Activated CD4-positive, alpha-beta T cell treated with anti-CD3 and anti-CD28 coated beads, Interleukin-2, Interleukin-4, amounts not matched to agents 100 ng/mL and 50 ng/mL, durations not matched to agents 16 hours and 8 hours (primary cell): ENCODE results near the gene STYXL2.

Experiments
- DNase-seq: peaks from one replicate; pipeline ENCODE4 v3.0.0-alpha.2; 2020; ENCODE audit warnings: low spot score

The STYXL2 gene

DNA sequence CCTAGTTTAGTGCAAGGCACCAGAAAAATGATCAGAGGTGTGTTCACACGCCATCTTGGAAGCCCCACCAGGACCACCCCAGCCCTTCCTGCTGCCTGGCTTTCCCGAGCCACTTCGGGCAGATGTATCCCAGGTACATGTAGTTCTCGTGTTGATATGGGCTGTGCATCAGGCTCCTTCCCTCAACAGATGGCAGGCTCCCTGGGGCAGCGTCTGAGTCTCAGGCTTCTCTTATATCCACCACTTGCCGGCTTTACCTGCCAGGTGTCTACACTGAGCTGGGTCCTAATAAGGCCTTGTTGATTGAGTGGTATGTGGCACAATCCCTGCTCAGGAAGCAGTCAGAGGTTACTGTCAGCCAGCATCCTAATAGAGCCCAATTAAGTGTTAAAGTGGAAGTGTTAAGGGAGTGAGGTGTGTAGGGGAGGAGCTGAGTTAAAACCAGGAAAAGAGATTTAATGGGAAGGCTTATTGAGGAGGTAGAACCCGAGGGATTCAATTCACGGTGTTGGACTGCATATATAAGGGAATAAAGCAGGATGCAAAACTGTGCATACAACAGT lies 12.2 kb upstream of the STYXL2 start:
- no peak for DNase-seq

DNA sequence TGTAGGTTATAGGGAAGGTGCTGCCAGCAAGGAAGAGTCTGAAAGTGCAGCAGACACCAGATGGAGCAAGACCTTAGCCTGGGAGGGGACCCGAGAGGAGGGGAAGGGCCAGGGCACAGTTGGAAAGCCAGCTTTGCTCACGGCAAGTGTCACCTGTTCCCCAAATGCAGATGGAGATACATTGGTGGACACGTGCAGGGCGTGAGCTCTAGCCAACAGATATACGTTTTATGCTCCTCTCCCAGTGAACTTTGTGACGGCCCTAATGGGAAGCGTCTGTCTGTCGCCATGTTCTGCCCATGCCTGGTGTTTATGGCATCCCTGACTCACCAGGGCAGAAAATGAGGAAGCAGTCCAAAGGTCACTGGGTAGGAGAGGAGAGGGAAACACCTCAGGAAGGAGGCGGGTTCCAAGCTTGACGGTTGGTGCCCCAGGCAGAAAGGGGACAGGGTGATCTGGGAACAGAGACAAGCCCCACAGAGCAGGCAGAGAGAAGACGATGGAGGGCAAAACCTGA lies 11.3 kb upstream of the STYXL2 start:
- DNase-seq, result no peak

DNA sequence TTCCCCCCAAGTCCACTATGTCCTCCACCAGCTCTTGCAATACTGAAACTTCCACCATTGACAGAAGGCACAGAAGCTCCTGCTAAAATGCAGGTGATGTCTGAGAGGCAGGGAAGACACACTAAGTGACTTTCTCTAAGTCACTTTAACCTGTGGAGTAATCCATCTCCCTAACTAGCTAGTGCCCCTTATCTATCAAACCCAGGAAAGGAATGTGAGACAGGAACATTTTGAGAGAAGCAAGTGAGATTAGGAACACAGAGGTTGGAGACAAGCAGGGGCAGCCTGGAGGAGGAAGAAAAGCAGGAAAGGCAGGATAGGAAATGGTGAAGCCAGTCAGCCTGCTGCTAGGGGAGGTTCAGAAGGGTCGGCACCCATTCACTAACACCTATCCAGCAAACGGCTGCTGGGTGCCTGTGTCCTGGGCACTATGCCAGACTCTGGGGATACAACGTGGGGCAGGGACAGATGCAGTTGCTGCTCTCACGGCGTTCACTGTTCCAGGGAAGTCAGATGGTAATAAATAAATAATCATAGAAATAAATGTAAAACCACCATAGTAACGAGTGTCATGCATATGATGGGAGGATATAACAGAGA lies 10.7 kb upstream of the STYXL2 start:
- DNase-seq, result no peak

DNA sequence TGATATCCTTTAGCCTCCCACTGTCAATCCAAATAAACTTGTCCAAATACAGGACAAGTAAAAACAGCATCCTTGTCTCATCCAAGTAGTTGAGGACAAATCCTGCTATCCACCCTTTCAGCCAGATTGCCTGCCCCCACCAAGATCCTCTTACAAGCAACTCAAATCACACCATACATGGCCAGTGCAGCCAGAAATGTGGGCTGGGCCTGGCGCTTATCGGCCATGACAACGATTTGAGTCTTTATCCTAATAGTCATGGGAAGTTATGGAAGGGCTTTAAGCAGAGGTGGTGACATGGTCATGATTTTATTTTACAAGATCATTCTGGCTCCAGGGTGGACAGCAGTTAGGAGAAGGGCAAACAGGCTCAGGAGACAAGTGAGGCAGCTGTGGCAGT lies 10.0 kb upstream of the STYXL2 start:
- no peak for DNase-seq

DNA sequence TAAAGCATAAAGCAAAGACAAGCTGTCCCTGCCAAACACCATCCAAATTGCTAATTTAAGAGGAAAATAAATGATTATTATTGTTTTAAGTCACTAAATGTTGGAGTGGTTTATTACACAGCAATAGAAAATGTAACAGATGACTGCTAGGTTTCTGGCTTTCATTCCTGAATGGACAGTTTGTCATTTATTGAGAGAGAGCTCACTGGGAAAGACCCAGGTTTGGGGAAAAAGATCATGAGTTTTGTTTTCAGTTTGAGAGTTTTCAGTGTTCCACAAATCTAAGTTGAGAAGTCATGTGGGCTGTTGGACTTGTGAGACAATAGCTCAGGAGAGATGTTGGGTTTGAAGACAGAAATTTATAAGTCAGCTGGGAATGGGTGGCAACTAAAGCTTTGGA lies 9.1 kb upstream of the STYXL2 start:
- DNase-seq, result no peak

DNA sequence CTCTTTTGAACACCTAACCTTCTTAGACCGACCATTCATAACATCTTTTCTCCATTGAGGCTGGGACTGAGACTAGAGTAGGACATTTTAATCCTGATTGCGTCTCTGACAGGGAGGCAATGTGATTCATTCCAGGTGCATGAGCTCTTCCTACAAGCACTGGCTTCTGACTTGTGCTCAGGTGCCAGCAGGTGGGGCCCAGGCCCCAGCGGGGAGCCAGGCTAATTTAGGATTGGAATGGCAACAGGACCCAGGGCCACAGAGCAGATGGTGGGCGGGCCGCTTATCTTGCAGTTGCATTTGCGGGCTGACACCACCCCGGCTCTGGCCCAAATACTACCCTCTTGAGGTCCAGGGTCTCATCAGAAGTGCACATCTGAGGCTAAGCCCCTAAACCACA lies 7.8 kb upstream of the STYXL2 start:
- no peak for DNase-seq

DNA sequence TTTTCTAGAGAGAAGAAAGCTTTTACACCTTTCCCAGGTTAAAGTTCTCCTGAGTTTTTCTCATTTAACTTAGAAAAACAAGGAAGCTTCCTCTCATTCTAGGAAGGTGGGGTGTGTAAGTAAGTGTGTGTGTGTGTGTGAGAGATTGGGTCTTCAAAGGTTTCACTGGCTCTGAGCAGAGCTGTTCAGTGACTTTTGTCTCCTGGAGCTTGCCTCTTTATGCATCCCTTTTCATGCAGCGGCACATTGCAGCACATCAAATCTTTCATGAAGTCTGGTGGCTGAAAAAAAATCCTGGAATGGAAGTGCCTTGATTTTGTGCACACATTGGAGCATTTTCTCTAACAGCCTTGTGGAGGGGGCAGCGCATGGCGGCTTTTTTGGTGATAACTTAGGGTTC lies 7.1 kb upstream of the STYXL2 start:
- no peak for DNase-seq

DNA sequence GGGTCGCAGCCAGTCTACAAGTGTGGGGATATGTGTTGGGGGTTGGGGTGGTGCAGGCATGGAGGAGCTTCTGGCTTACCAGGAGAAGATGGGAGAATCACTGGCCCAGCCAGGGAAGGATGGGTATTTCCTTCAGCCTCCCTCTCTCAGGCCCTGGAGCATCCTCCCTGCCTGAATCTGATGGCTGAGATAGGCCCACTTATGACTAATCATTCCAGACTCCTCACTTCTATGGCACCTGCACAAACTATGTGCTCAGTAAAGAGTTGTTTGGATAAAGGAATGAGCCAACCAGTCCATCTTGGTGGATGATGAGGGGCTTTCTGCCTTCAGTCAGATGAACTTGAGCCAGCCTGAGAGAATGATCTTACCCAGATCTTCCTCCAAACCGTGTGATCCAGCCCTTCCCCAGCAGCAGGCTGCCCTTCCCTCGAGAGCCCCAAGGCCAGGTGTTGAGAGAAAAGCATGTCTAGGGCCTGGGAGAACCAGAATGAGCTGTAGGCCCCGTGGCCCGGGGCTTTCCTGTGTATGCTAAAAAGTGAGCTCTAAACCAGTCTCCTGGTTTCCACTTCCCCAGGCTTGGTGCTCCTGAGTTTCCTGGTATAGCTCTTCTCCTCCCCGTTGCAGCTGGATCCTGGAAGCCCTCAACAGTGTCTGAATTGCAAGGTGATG lies 5.0 kb upstream of the STYXL2 start:
- DNase-seq, result no peak

DNA sequence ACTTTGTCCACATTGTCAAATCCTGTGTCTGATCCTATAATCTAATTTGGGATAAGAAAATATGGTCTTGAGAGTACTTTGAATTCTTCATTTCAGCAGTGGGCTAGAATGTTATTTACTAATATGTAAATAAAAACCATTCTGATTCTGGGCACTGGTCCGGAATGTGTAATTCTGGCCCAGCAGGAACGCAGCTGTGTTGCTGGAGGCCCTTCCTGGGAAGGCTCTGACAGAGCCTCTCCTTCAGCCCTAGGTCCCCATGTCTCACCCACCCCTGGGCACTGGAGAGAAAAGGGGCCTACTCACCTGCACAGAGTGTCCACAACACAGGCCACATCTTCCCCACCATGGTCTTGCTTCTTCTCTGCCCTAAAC lies 3.9 kb upstream of the STYXL2 start:
- DNase-seq, result no peak

DNA sequence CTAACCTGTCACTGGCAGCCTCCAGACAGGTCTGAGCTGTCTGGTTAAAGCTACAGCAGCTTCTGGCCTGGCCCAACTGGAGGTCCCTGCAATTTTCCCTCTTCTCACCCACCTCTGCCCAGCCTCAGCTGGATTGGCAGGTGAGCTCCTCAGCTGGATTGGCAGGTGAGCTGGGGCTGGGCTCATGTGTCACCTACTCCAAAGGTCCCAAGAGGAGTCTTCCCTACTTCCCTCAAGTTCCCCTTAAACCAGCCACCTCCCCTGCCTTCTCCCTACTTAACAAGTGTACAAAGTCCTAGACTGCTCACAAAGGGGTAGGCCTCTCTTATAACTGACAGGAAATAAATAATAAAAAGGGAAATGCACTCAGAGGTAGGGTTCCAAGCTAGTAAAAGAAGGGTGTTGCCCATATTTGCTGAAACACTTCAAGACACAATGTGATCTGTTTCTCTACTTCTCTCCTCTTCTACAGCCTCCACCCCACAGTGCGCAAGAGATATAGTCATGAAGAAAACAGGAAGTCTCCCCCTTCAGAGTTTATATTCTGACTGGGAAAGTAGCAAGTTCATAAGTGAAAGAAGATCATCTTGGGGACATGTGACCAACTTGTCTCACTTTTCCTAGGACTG lies 3.4 kb upstream of the STYXL2 start, which contains the start of gene GPA33:
GPA33 (minus strand) TSS at position 64 of the 629 bp plus-strand sequence. CDS start 90 bp downstream, outside the sequence.
- peak; percentile 17 for DNase-seq

DNA sequence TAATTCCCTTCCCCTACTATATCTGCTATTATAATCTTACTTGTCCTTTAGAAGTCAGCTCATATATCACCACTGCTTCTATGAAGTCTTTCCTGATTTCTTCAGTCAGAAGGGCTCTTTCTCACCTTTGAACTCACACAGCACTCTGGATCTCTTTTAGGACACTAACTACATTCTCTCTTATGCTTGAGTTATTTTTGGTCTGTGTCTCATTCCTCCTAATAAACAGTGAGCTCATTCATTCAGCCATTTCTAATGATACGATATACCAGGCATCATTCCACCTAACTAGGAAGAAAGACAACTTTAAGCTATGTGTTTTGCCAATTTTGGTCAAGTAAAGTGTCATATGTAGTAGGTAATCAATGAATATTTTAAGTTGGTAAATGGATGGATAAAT lies 1.2 kb upstream of the STYXL2 start:
- no peak for DNase-seq

DNA sequence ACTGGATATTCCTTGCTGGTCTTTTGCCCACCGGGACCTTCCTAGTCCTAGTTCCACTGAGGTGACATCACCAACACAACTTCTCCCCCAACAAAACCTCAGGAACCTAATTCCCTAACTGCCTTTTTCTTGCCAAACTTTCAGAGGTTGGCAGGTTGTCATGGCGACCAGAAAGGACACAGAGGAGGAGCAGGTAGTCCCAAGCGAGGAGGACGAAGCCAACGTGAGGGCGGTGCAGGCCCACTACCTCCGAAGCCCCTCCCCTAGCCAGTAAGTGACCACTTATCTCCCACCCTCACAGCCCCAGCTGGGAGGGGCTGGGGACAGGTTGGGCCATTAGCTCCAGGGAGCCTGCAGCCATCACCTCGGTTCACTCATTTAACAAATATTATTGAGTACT lies 815 bp downstream of the STYXL2 start:
- no peak for DNase-seq

DNA sequence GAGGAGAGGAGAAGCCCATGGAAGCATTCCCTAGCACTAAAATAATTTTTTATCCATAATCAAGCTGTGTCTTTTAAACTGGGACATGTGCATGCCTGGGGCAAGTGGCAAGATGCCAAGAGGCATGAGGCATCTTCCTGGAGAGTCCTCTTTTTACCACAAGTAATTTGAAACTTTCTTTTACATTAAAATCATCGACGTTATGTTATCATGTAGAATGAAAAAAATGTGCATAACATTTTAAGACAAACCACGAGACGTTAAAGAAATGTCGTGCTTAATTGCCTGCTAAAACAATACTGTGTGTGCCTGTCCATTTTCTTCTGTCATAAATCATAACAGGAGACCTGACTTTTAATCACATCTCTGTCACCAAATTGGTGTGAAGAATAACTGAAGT lies 1.5 kb downstream of the STYXL2 start:
- no peak for DNase-seq

DNA sequence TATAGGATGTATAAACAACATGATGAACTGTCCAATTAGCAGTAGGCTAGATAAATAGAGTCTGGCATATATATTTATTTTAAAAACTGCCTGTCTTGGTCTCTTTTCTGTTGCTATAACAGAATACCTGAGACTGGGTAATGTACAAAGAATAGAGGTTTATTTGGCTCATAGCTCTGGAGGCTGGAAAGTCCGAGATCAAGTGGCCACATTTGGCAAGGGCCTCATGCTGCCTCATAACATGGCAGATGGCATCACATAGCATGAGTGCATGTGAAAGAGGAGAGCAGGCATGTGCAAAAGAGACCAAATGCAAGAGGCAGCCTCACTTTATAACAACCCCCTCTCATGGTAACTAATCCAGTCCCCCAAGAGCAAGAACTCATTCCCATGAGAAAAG lies 6.0 kb downstream of the STYXL2 start:
- DNase-seq, result no peak

DNA sequence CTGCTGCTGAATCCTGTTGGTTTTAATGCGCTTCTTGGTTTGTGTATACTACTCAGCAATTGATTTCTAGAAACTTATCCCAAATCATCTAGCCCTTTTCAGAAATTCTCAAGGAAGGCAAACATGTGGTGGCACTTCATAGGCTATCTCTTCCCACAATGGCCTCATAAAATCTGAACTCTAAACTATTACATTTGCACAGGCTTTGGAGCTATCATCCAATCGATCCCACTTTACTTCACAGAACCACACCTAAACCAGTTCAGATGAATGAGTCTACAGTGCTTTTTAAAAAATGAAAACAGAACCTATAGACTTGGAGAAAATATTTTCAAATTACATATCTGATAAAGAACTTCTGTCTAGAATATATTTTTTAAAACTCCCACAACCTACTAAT lies 6.9 kb downstream of the STYXL2 start:
- no peak for DNase-seq

DNA sequence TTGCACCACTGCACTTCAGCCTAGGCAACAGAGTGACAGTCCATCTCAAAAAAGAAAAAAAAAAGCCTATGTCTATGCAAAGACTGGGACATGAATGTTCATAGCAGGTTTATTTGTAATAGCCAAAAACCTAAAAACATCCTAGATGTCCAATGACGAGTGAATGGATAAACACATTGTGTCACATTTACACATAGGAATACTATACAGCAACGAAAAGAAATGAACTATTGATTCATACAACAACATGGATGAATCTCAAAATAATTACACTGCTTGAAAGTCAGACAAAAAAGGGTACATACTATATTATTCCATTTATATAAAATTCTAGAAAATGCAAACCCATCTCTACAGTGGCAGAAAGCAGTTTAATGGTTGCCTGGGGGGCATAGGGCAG lies 7.9 kb downstream of the STYXL2 start:
- no peak for DNase-seq

DNA sequence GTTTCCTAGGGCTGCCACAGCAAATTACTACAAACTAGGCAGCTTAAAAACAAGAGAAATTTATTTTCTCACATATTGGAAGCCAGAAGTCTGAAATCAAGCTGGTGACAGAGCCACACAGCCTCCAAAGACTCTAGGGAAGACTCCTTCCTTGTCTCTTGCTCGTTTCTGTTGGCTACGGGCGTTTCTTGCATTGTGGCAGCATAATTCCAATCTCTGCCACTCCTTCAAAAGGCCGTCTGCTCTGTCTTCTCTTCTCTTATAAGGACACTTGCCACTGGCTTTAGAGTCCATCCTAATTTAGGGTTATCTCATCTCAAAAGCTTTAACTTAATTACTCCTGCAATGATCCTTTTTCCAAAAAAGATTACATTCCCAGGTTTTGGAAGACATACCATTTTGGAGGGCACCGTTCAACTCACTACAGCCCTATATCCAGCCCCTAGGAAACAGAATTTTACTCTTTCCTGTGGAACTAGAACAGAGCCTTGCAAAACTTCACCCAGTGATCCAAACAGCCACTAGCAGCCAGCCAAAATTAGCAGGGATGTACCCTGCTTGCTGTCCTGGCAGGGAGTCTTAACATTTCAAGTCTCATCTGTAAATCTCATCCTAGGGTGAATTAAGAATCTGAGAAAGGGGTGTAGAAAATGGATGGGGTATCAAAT lies 9.2 kb downstream of the STYXL2 start:
- DNase-seq, result no peak

DNA sequence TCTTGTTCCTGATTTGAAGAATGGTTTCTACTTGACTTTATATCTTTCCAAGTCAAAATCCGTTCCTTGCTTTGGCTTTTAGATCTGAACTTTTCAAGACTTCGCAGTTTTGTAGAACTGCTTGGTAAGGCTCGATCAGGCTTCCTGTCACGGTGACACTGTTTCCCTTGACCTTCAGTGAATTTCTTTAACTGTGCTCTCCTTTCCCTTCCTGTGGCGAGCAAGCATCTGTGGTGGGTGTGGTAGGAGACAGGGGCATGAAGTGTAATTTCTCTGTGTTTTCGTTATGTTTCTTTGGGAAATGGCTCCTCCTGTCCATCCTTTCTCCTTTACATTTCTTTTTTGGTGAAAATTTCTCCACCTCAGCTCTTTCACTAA lies 10.4 kb downstream of the STYXL2 start:
- no peak for DNase-seq

DNA sequence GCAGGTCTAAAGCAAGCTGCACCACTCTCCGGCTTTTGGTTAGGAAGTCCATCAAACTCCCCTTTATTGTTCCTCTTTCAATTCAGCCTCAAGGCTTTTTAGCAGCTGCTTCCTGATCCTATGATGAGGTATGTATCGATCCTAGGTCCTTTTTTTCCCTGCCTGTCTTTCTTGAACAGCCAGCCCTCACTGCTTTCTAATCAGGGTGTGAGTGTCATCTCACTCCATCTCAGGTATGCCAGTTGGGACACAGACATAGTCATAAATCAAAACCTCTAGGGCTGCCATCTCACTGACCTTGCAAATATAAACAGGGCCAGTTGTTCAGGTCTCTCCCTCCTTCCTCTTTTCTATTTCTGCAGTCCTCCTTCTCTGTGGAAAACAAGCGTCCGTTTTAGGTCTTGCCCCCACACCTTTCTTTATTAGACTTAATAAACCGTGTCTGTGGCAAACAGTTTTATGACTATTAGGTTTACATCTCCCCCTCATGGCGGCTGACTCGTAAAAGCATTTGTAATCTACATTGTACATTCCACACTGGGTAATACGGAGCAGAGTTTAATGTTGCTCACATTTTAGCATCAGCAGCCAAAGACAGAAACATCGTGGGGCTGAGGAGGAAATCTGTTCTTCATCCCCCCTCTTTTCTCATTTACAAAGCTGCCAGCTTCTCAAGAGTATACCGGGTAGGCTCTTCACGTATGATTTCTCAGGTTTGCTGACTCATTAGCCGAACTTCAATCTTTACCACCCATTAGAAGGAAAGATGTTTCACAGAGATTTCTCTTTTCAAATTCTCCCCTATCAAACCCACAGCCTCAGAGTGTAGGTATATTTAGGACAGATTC lies 11.6 kb downstream of the STYXL2 start:
- no peak for DNase-seq

DNA sequence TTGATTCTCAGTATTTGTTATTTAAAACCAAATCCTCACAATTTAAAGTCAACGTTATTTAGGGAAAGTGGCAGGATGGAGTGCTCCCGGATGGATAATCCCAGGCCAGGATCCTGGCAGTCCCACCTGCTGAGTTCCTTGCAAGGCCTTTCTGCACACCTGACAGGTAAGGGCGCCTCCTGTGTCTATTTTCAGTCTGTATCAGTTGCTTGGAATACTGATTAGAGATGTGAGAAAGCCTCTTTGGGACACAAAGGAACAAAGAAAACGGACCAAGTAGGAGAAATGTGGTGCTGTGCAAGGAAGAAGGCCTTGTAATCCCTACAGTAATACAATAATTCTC lies 12.2 kb downstream of the STYXL2 start:
- no peak for DNase-seq

DNA sequence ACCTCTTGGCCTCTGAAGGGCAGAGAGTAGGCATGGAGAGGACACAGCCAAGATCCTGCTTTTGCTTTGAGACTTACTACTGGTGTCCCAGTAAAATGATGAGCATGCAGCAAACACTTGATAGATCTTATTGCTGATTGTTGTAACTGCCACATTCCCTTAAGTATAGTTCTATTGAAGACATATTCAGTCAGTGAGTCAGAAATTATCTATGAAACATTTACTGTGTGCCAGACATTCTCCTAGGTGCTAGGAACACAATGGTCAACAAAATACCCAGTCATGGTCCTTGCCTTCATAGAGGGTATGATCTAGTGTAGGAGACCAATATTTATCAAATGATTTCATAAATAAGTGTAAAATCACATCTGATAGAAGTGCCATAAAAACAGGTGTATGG lies 13.6 kb downstream of the STYXL2 start:
- no peak for DNase-seq

DNA sequence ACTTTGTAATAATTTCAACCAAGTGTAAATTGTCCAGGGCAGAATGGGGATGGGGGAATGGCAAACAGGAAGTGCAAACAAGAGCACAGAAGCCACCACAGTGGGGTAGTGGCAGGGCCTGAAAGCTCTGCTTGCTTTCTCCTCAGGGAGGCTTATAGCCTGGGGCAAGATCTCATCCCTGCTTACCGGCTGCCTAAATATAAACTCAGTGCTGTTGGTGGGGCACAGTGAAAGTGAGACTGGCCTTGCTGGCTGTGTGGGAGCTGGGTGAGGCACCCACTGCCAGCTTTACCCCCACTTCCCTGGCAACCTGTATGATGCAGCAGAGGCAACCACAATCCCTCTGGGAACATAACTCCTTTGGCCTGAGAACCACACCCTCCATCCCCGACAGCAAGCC lies 15.2 kb downstream of the STYXL2 start:
- DNase-seq, result no peak
